IPS-11a (cell line): Measurements from ENCODE around the gene POGLUT2.

Experiments used
- H3K4me3 ChIP-seq: one replicate; pipeline ENCODE4 v1.5.1; 2013; ENCODE audit warnings: low read depth, low read length, control low read depth

The POGLUT2 gene

DNA sequence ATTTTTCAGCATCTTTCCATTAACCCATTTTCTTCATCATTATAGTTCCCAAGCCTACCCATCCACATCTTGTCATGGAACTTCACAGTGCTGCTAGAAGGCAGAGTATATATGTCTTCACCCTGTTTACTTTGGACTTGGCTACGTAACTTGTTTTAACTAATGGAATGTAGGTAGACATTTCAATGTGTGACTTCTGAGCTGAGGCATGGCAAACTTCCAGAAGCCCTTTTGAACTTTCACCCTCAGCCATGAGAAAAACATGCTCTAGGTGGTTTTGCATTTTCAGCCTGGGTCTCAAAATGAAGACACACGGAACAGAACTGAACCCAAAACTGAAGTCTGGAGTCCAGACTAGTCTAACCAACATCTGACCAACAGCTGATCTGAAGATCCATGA lies 28.3 kb downstream of the POGLUT2 start:
- H3K4me3 ChIP-seq, result no peak overlapping the region

- H3K4me3 ChIP-seq, result no peak overlapping the region
Observed at GRCh38 chr13:102769679-102770078, 29.1 kb downstream of the POGLUT2 start.

GRCh38 chr13:102768909-102769308 lies 29.9 kb downstream of the POGLUT2 start:
- no peak overlapping the region for H3K4me3 ChIP-seq

DNA sequence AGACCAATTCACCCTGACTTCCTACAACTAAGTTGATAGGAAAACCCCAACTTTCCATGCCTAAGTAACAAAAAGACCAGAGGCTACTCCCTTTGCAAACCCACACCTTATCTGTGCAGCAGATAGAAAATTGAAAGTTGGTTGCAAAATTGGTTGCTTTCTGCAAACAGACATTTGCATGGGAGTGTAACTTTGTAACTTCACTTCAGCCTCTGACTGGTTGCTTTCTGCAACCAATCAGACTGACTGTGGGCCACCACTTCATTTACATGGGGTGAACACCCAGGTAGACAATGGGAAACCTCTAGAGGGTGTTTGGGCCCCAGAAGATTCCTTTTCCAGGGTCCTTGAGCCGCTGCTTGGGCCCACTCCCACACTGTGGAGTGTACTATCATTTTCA lies 35.0 kb downstream of the POGLUT2 start:
- H3K4me3 ChIP-seq, result no peak overlapping the region

- H3K4me3 ChIP-seq, result no peak overlapping the region
Observed at GRCh38 chr13:102761071-102761470, 37.7 kb downstream of the POGLUT2 start.

- H3K4me3 ChIP-seq, result no peak overlapping the region
Observed at GRCh38 chr13:102758842-102759241, 39.9 kb downstream of the POGLUT2 start.

DNA sequence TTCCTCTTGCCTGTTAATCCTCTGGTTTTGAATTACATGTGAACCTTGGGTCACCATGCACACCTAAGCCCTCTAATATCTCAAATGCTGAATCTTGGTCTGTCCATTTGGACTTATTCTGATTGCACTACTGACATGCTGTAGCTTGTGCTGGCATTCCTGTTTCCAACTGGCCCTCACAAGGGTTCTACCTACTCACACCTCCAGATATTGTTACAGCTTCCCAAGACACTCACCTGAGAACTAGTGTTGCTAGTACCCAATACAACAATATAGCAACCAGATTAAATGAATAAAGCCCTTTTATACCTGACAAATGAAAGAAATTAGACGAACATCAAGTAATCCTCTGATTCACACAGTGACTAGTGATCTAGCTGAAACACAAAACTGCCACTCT lies 41.8 kb downstream of the POGLUT2 start:
- no peak overlapping the region for H3K4me3 ChIP-seq

DNA sequence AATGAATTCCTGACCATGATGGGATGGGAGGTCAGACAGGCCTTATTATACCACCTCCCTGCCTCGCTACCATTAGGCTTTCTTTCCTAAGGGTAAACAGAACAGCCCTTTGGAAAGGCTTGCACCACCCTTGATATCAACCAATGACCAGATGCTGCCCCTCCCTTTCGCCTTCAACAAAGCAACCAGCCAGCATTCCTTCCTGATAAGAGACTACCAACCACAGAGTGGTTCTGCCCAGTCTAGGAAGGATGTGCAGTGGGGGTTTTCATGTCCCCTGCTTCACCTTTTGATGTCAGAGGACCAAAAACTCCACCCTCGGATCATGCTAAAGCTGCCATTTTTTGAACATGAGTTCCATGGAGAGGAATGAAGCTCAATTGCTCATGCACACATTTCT lies 46.9 kb downstream of the POGLUT2 start:
- no peak overlapping the region for H3K4me3 ChIP-seq

DNA sequence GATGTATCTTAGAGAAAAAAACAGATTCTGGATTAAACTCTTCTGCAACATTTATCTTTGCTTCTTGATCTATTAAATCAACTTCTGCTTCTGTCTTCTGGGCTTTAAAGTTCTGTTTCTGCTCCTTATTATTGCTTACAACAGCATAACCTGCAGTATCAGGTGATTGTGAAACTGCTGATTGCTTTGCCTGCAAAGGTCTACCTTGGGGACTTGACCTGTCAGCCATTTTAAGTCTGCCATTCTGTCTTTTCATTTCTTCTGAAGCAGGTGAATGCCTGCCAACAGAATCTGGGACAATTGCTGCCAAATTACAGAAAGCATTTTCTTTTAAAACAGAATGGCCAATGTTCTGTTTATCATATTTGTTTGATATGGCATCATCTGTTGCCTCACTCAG lies 56.3 kb downstream of the POGLUT2 start:
- H3K4me3 ChIP-seq, result no peak overlapping the region

DNA sequence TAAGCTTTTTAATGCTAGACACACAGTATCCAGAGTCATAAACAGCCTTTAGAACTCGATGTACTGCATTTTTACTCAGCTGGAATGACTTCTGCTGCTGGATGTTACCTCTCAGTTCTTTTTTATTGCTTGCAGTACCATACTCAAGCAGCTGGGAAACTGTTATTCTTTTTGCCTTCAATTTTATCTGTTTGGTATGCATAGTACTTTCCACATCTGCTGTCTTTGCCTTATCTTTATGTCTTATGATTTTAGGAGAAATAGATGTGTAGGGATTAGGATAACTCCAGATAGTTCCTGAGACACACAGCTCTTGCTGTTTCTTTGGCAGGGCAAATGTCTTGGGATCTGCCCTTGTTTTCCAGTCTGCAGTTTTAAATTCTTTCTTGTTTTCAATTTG lies 56.7 kb downstream of the POGLUT2 start:
- no peak overlapping the region for H3K4me3 ChIP-seq
